Parathyroid adenoma (tissue), 2 donors: ENCODE measurements around the gene HLCS.

ENCODE experiments used
- H2AFZ ChIP-seq: fragments of 300-600 bp; sonication (generic); one replicate; pipeline ENCODE4 v1.7.0; 2017; ENCODE audit warnings: antibody characterized with exemption, mild to moderate bottlenecking
- H3K27ac ChIP-seq: fragments of 300-600 bp; sonication (generic); one replicate; pipeline ENCODE4 v1.7.0; 2017
- H3K27me3 ChIP-seq: fragments of 300-600 bp; sonication (generic); one replicate; pipeline ENCODE4 v1.7.0; 2017; ENCODE audit warnings: low read length; ENCODE audit not compliant: control insufficient read depth, insufficient read depth
- H3K36me3 ChIP-seq: fragments of 300-600 bp; sonication (generic); one replicate; pipeline ENCODE4 v1.7.0; 2017; ENCODE audit warnings: low read length; ENCODE audit not compliant: control insufficient read depth, insufficient read depth
- H3K4me1 ChIP-seq: fragments of 300-600 bp; sonication (generic); one replicate; pipeline ENCODE4 v1.7.0; 2017; ENCODE audit warnings: control low read depth
- H3K4me2 ChIP-seq: fragments of 300-600 bp; sonication (generic); one replicate; pipeline ENCODE4 v1.7.0; 2017; ENCODE audit warnings: low read length
- H3K4me3 ChIP-seq: fragments of 300-600 bp; sonication (generic); one replicate; pipeline ENCODE4 v1.7.0; 2017; ENCODE audit warnings: low read depth, low read length
- H3K79me2 ChIP-seq: fragments of 300-600 bp; sonication (generic); one replicate; pipeline ENCODE4 v1.7.0; 2017; ENCODE audit warnings: control low read depth
- H3K9ac ChIP-seq: fragments of 300-600 bp; sonication (generic); one replicate; pipeline ENCODE4 v1.7.0; 2017; ENCODE audit warnings: mild to moderate bottlenecking
- H3K9me3 ChIP-seq: fragments of 300-600 bp; sonication (generic); one replicate; pipeline ENCODE4 v1.7.0; 2017; ENCODE audit warnings: low read length; ENCODE audit not compliant: control insufficient read depth
- TF ChIP-seq, protein P1 (sequence below): fragments of 300-600 bp; sonication (generic); IDR thresholded peaks from one replicate; pipeline ENCODE4 v1.7.0; 2017; ENCODE audit warnings: antibody characterized with exemption, mild to moderate bottlenecking
- donor health status: primary hyperparathyroidism.

The HLCS gene

DNA sequence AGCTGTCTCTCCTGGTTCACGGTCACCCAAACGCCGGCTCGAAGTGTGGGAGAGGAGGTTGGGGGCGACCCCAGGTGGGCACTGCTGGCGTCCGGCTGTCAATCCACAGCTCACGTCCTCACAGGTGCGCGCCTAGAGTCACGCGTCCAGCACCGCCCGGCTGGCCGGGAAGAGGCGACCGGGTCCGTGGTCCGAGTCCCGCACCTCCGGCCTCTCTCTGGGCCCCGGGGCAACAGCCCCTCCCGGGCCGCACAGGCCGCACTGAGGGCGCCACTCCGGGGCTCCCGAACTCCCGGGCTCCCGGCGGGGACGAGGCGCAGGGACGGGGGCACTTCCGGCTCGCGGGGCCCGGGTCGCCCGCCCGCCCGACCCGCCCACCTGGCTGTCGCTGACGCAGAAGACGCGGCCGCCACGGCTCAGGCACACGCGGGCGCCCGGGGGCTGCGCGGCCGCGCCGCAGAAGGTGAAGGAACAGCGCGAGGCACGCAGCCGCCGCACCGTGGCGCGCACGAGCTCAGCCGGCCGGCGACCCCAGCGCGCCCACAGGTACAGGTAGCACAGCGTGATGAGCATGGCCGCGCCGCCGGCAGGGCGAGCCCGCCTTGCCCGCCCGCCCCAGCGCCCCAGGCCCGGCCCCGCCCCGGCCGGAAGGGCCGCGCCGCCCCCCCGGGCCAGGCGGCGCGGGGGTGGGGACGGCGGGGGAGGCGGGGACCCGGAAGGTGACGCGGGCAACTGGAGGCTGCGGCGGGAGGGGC, at the start of gene HLCS:
Gene HLCS (minus strand): TSS at position 604 of the 755 bp plus-strand sequence. CDS start 31 bp downstream, at position 573.
- H3K27me3 ChIP-seq, result no peaks in the 10 kb centered on the region
- H3K4me3 ChIP-seq, result peak within 1 kb of the TSS; percentile 62
- H2AFZ ChIP-seq, result peak within 1 kb of the TSS; percentile 80
- H3K4me2 ChIP-seq, result peak within 1 kb of the TSS; percentile 75
- no peaks in the 10 kb centered on the region for H3K4me1 ChIP-seq
- no peaks in the 10 kb centered on the region for H3K9me3 ChIP-seq
- TF ChIP-seq, protein P1, sequence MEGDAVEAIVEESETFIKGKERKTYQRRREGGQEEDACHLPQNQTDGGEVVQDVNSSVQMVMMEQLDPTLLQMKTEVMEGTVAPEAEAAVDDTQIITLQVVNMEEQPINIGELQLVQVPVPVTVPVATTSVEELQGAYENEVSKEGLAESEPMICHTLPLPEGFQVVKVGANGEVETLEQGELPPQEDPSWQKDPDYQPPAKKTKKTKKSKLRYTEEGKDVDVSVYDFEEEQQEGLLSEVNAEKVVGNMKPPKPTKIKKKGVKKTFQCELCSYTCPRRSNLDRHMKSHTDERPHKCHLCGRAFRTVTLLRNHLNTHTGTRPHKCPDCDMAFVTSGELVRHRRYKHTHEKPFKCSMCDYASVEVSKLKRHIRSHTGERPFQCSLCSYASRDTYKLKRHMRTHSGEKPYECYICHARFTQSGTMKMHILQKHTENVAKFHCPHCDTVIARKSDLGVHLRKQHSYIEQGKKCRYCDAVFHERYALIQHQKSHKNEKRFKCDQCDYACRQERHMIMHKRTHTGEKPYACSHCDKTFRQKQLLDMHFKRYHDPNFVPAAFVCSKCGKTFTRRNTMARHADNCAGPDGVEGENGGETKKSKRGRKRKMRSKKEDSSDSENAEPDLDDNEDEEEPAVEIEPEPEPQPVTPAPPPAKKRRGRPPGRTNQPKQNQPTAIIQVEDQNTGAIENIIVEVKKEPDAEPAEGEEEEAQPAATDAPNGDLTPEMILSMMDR, result no peak
- H3K9ac ChIP-seq, result peak within 1 kb of the TSS; percentile 6
- no peaks in the 10 kb centered on the region for H3K36me3 ChIP-seq
- H3K79me2 ChIP-seq, result no peaks in the 10 kb centered on the region
- peak within 1 kb of the TSS; percentile 66 for H3K27ac ChIP-seq

DNA sequence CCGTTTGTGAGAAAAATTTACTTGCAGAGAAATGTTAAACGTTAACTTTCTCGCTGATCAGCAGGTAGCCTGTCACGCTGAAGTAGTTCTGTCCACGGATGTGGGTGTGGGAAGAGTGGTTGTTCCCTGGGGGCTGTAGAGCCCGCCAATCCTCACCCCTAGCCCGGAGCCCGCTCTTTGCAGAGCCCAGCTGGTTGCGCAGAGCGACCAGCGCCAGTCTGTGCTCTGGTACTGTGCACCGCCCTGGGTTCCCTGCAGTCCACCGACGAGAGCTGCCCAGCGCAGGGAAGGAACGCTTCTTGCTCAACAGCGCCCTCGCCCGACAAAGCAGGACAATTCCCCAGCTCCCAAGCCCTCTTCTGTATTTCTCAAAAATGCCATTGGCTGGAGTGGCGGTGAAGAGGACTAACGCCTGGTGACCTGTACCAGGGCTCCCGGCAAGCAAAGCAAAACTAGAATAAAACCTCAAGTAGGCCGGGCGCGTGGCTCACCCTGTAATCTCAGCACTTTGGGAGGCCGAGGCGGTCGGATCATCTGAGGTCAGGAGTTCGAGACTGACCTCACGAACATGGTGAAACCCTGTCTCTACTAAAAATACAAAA, 43.4 kb upstream of the HLCS start:
- H3K9ac ChIP-seq, result no peak overlapping the region

DNA sequence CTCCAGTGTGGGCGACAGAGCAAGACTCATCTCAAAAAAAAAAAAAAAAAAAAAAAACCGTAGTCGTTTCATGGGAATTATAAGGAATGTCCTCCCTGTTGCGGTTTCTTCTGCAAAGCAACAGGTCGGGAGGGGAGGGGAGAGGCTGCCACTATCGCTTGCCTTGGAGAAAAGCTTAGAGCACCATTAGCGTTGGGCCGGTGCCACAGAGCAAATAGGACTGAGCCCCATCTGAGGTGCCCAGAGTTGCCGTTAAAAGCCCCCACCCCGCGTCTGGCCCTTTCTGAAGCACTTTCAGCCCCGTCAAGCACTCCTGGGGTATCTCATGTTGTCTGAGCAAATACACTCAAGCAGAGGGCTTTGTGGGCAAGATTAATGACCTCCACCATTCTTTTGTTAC, 42.3 kb upstream of the HLCS start:
- no peaks in the 10 kb centered on the region for H3K36me3 ChIP-seq
- no peak overlapping the region for H3K27ac ChIP-seq
- no peak overlapping the region for H3K9ac ChIP-seq
- H3K79me2 ChIP-seq, result no peaks in the 10 kb centered on the region
- no peaks in the 10 kb centered on the region for H3K4me1 ChIP-seq
- TF ChIP-seq, protein P1, result no peak
- no peaks in the 10 kb centered on the region for H3K9me3 ChIP-seq
- no peak overlapping the region for H3K4me2 ChIP-seq
- H3K27me3 ChIP-seq, result no peaks in the 10 kb centered on the region
- no peak overlapping the region for H3K4me3 ChIP-seq
- H2AFZ ChIP-seq, result no peak overlapping the region

More for the DNA sequence above, 43.4 kb upstream of the HLCS start:
- no peaks in the 10 kb centered on the region for H3K27me3 ChIP-seq
- peak overlapping the region; percentile 58 for H3K4me2 ChIP-seq
- H3K4me1 ChIP-seq, result no peaks in the 10 kb centered on the region
- H3K27ac ChIP-seq, result no peak overlapping the region
- no peaks in the 10 kb centered on the region for H3K79me2 ChIP-seq
- no peaks in the 10 kb centered on the region for H3K36me3 ChIP-seq
- TF ChIP-seq, protein P1, result peak; percentile 55
- H3K4me3 ChIP-seq, result peak overlapping the region; percentile 8
- no peaks in the 10 kb centered on the region for H3K9me3 ChIP-seq
- H2AFZ ChIP-seq, result peak overlapping the region; percentile 73

DNA sequence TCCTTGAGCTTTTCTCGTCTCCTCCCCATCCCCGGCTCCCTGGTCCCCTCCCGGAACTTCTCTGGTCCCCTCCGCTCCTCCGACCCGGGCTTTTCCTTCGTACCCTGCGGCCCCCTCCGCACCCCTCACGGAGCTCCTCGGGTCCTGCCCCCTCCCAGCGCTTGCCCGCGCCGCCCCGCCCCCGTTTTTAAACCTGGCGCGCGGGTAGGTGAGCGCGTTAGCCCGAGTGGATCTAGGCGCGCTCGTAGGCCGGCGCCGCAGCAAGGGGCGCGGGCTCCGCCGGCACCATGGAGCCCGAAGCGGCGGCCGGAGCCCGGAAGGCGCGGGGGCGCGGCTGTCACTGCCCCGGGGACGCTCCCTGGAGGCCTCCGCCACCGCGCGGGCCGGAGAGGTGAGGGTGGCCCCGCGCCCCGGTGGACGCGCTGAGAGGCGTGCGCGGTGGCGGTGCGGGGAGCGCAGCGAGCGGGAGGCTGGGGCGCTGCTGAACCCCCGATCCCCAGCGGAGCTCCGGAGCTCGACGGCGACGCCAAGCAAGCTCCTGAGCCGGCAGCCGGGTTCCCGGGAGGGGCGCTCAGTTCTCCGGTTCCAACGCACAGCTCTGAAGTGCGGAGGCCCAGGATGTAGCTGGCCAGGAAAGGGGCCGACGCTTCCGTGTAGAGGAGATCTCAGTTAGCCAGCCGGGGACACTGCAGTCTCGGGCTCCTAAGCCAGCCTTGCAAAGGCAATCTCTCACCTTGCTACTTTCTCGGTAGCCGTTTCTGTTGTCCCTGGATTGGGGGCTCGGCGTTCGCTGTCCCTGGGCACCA, 40.2 kb upstream of the HLCS start, which contains the start of gene RIPPLY3:
Gene RIPPLY3 (plus strand): TSS at position 217 of the 806 bp plus-strand sequence. CDS start 71 bp downstream, at position 288.
- TF ChIP-seq, protein P1, result no peak
- Histone ChIP-seq H3K27ac (no peak within 1 kb of the TSS), H3K9me3 (no peaks in the 10 kb centered on the region), H3K4me2 (peak within 1 kb of the TSS; percentile 69), H3K4me3 (peak within 1 kb of the TSS; percentile 45), H3K27me3 (no peaks in the 10 kb centered on the region), H2AFZ (peak within 1 kb of the TSS; percentile 69), H3K36me3 (no peaks in the 10 kb centered on the region), H3K4me1 (no peaks in the 10 kb centered on the region), H3K79me2 (no peaks in the 10 kb centered on the region), H3K9ac (no peak within 1 kb of the TSS)
